Stromal cell of bone marrow (primary cell): ENCODE measurements around the gene SULT1C4.

Source experiments
- DNase-seq: peaks from one replicate; pipeline ENCODE4 v3.0.0-alpha.2; 2012; ENCODE audit warnings: low read depth

SULT1C4 gene

DNA sequence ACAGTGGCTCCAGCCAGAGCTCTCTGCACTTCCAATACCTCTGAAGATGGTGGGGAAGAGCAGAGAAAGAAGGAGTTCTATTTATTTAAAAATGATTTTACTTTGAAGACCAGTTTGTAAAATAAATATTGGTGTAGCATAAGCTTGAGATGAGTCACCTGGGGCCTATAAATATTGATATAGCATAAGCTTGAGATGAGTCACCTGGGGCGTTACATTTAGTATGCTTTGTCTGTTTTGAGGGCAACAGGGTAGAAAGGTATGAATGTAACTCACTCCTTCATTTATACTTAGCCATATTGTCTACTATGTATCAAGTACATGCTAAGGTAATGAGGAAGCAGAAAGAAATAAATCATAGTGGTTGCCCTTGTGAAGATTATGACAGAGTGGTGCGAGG, 7.7 kb upstream of the SULT1C4 start:
- DNase-seq: no peak

DNA sequence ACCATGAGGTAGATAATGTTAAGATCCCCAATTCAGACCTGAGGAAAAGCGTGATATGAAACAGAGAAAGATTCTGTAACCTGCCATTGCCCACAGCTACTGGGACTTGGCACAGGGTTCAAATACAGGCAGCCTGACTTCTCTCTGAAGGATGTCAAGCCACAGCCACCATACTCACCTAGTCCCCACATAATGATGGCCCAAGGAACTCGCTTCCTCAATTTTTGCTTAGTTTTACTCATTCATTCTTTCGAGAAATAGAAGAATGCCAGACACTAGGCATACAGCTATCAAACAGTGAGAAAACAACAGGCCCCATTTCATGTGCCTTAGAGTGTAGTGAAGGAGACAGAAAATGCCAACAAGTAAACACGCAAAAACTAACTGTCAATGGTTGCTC, 980 bp upstream of the SULT1C4 start:
- DNase-seq: no peak

DNA sequence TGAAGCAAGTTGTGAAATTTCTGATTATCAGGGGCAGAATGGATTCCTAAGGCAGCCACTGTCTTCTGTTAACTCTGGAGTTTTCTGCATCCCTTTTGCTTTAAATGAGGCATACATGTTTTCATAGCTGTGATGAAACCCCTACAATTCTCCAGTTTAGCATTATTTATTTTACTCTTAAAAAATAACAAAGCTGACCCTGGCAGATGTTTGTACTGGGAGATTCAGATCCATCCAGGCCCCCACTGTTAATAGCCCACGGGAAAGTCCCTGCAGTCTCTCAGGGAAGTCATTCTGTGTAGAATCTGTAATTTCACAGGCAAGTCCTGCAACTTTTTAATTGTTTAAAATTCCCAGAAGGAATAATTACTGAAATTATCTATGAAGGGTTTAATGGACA, 353 bp upstream of the SULT1C4 start:
- no peak for DNase-seq

DNA sequence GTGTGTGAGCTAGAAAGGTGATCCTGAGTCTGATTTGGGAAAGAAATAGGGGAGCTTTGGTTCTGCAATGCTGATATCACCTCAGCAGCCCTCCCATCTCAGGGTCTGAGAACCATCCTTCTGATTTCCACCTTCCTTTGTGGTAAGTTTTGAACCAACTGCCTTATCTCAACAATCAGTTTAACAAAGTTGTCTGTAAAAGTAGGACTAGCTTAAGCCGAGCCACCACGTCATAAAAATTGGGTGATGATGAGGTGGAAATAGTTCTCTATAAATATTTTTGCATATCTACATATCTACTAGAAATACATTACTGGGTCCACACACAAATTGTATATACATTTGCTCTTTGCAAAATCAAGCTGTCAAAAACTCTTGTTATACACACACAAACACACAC, 1.1 kb downstream of the SULT1C4 start:
- DNase-seq: no peak

DNA sequence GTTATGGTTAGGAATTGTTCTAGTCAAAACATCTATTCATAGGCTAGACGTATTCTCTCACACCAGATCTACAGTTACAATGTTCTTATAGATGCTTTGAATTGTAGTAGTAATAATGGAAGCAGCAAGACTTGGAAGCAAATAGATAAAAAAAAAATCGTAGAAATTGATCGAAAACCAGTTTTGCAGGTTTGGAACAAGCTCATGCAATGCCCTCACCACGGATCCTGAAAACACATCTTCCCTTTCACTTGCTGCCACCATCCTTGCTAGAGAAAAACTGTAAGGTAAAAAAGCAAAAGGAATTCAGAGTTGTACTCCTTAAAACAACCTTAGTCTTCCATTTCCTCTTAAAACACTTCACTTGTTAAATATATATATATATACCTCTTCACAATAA, 4.4 kb downstream of the SULT1C4 start:
- no peak for DNase-seq

DNA sequence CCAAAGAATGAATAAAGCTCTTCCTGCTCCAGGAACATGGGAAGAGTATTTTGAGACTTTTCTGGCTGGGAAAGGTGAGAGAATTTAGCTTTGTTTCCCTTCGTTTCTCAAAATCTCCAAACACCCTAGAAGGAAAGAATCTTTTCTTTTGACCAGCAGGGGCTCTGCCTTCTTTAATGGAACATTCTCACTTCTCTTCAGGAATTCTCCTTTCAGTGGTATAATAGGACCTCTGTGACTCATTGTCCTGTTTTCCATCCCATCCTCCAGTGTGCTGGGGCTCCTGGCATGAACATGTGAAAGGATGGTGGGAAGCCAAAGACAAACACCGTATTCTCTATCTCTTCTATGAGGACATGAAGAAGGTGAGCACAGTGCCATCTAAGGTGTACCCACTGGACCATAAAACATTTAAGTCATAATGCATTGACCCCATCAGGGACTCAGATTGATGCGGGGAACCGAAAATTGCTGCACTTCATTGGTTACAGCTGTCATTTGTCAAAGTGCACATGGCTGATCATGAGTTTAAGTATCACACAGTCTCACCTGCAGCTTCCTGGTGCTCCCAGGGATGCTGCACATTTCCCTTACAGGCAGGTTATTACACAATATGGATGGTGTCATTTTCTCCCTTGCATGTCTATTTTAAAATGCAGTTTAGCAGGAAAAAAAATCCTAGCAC, 5.5 kb downstream of the SULT1C4 start:
- DNase-seq: no peak

DNA sequence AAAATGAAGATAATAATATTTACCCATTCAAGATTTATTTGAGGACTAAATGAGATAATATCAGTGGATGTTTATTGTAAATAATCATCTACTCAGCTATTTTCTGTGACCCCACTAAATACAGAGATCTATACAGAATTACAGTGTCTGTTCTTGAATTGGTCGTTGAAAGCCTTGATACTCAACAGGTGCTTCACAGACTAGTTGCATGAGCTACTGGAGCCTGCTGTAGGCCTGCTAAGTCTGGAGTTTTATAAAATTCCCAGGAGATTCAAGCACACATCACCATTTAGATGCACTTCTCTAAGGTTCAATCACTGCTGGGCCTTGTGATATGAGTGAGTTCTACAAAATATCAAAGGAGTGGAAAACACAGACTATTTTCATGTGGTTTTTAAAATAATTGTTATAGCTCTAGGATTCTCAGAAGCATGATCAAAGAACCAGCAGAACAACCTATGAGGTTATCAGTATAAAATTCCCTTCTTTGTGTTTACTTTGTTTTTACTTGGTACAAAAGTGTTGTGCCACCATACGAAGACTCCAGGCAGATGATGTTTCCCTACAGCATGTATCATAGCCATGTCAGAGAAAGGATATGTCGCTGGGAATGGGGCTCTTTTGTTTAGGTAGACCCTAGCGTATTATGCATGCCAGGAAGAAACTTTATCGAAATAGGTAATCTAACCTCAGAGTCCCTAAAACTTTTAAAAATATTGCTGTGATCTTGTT, 7.1 kb downstream of the SULT1C4 start:
- no peak for DNase-seq

DNA sequence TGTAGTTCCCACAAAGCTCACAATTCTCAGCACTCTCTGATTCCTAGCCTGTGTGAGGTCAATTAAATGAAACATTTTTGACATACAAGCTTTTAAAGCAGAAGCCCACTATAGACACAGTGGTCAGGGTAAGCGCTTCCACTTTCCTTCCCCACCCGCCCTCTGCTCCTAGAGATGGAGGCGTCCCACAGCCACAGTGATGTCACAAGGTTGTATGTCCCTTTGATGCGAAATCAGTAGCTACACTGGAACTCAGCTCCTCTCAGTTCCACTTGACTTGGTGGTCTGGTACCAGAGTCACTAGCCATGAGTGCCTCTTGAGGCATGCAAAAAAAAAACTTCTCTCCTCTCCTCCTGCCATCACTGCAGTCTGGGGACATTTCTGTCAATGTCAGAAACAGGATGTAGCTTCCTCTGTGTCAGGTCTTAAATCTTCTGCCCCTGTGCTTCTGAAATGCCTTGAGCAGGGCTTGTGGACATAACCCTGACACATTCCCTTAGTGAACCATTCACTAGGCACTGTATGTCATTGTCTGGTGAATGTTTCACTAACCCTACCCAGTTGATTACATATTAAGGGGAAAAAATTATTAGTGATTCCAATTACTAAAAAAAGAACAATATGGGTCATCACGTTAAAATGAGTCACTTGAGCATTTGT, 7.8 kb downstream of the SULT1C4 start:
- no peak for DNase-seq

- no peak for DNase-seq
These were observed 10.3 kb downstream of the SULT1C4 start for GRCh38 chr2:108388045-108388444.

GRCh38 chr2:108390340-108390739, 12.6 kb downstream of the SULT1C4 start:
- no peak for DNase-seq

GRCh38 chr2:108392029-108392428, 14.3 kb downstream of the SULT1C4 start:
- DNase-seq: no peak

GRCh38 chr2:108393197-108393596, 15.4 kb downstream of the SULT1C4 start:
- no peak for DNase-seq

GRCh38 chr2:108395155-108395554, 17.4 kb downstream of the SULT1C4 start:
- DNase-seq: no peak

- no peak for DNase-seq
These were observed 19.1 kb downstream of the SULT1C4 start for GRCh38 chr2:108396845-108397244.

DNA sequence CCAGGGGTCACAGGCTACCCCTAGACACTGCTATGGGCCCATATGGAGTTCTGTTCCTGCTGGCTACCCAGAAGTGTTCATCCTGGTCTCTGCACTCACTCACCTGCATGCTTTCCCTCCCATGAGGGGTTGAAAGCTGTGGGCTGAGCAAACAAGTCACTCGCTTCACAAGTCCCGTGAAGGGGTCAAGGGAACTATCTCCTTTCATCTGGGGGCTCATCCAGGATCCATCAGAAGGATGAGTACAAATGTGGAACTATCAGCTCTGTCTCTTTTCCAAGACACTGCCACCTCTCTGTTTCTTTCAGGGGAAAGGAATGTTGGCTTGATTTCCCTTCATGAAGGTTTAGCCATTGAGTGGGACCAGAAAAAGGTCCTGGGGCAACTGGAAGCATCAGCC, 21.7 kb downstream of the SULT1C4 start:
- DNase-seq: no peak

DNA sequence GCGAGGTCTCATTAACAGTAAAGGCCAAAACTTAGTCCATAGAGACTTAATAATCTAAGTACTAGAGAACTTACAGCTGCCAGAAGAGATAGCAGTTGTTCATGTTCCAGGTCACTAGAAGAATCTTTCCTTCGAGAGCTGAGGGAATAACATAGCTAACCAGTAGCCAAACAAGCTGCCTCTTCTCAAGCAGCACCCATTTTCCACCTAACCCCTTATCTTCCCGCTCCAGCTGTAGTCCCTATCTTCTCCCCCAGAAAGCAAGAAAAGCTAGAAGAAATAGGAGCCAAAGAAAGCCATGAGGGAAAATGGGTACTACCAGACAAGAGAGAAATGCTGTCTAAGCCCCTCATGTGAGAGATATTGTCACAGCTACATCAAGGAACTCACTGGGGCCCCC, 24.0 kb downstream of the SULT1C4 start:
- no peak for DNase-seq

DNA sequence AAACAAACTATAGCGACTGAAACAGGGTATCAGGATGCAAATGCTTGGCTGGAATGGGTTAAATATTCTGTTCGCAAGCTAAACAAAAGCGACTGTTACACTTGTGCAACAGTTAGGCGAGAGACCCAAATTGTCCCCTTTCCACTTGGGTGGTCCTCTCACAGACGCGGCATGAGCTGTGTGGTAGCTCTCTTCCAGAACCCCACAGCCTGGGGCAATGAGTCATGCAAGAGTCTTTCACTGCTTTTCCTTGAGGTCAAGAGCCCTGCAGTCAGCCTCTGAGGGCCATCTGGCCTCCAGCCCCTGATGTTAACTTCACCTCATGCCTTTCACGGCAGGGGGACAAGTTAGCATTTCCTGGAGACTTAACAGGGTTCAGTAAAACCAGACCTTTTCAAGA, 25.7 kb downstream of the SULT1C4 start:
- no peak for DNase-seq

GRCh38 chr2:108404784-108405397, 27.1 kb downstream of the SULT1C4 start:
- no peak for DNase-seq

DNA sequence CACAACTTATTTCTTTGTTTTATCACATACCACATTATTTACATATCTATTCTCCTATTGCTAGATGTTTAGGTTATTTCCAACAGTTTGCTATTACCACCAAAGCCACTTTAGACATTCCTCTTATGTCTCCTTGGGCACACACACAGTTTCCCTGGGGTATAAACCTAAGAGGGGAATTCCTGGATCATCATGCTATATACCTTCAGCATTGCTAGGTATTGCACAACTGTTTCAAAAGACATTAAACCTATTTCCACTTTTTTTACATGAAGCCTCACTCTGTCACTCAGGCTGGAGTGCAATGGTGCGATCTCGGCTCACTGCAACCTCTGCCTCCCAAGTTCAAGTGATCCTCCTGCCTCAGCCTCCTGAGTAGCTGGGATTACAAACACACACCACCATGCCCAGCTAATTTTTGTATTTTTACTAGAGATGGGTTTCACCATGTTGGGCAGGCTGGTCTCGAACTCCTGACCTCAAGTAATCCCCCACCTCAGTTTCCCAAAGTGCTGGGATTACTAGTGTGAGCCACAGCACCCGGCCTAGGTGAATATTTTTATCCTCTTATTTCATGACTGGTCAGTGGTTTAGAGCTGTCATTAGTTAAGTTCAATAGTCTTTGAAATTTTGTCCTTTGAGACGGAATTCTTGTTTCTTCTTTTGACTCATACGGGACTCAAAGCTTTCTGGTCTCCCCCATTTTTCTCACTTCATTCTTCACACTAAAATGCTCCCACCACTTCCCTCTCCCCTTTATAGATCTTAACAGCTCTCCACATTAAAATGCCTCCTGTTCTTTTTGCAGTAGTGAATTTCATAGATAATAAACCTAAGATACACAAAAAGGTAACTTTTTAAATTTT, 30.3 kb downstream of the SULT1C4 start:
- DNase-seq: no peak

- DNase-seq: no peak
These were observed 32.0 kb downstream of the SULT1C4 start for GRCh38 chr2:108409768-108410167.

GRCh38 chr2:108412995-108413710, 35.4 kb downstream of the SULT1C4 start:
- no peak for DNase-seq
